Tibial nerve (tissue), 4 donors: ENCODE results near the gene YWHAH.

Experiments used
- EP300 ChIP-seq, 2 donors: sonication (generic); formaldehyde crosslinking; IDR thresholded peaks; one replicate each; pipeline ENCODE4 v1.6.1; 2017; ENCODE audit warnings: antibody characterized with exemption in 2 of 2, mild to moderate bottlenecking in 1 of 2
- POLR2A ChIP-seq, 2 donors: fragments of 450-650 bp; IDR thresholded peaks; one replicate each; pipeline ENCODE4 v1.6.1; 2017; ENCODE audit warnings: antibody characterized with exemption in 2 of 2, mild to moderate bottlenecking in 2 of 2, moderate library complexity in 2 of 2
- TF ChIP-seq, protein P1 (sequence below), 5 experiments: fragments of 200-600 bp in 3 of 5; fragments of 450-650 bp in 2 of 5; sonication (generic) in 3 of 5; IDR thresholded peaks; one replicate each; pipeline ENCODE4 v1.5.1; 2016 to 2019; ENCODE audit warnings: antibody characterized with exemption in 5 of 5, mild to moderate bottlenecking in 3 of 5, moderate library complexity in 2 of 5

DNA sequence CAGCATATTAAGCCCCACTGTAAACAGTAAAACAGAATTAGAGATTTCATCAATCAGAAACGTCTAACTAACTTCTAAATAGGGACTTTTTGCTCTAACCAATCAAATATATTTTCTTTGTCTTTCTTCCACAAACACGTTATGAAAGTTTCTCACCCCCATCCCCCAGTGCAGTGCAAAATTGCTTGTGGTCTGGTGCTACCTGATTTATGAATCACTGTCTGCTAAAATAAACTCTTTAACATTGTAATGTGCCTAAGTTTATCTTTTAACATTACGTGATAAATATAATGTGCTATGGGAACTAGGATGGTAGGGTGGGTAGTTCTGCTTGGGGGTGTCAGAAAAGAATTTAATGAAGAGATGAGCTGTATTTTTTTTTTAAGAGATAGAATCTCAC is 51.5 kb downstream of the YWHAH start:
- TF ChIP-seq POLR2A (IDR thresholded peaks at IDR 0.05) = no peak
- TF ChIP-seq, protein P1, sequence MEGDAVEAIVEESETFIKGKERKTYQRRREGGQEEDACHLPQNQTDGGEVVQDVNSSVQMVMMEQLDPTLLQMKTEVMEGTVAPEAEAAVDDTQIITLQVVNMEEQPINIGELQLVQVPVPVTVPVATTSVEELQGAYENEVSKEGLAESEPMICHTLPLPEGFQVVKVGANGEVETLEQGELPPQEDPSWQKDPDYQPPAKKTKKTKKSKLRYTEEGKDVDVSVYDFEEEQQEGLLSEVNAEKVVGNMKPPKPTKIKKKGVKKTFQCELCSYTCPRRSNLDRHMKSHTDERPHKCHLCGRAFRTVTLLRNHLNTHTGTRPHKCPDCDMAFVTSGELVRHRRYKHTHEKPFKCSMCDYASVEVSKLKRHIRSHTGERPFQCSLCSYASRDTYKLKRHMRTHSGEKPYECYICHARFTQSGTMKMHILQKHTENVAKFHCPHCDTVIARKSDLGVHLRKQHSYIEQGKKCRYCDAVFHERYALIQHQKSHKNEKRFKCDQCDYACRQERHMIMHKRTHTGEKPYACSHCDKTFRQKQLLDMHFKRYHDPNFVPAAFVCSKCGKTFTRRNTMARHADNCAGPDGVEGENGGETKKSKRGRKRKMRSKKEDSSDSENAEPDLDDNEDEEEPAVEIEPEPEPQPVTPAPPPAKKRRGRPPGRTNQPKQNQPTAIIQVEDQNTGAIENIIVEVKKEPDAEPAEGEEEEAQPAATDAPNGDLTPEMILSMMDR (IDR thresholded peaks at IDR 0.05) = no peak
- no peak for TF ChIP-seq EP300 (IDR thresholded peaks at IDR 0.05)
